HepG2 (cell line): ENCODE measurements around the gene NXPE3. TPM values are rescaled to one million over a fixed set of nuclear protein-coding genes. Genes with fewer than 3 reads are reported as not detected.

Experiments
- ARHGAP35 ChIP-seq: sonication (generic); formaldehyde crosslinking; IDR thresholded peaks from 2 replicates; pipeline ENCODE4 v1.9.0; 2022; ENCODE audit warnings: mild to moderate bottlenecking, inconsistent platforms, moderate library complexity, missing genetic modification reagents, borderline replicate concordance
- BCL6 ChIP-seq: IDR thresholded peaks from 2 replicates; pipeline ENCODE4 v1.6.1; 2016; ENCODE audit warnings: missing genetic modification reagents, missing compliant biosample characterization
- BORCS8-MEF2B ChIP-seq: sonication (generic); formaldehyde crosslinking; IDR thresholded peaks from 2 replicates; pipeline ENCODE4 v1.8.0; 2022; ENCODE audit warnings: mild to moderate bottlenecking, missing genetic modification reagents
- CEBPB ChIP-seq: IDR thresholded peaks from 2 replicates; pipeline ENCODE4 v1.6.1; 2011; ENCODE audit warnings: low read depth, low read length, improper control_type of control experiment, borderline replicate concordance
- EED ChIP-seq: sonication (generic); formaldehyde crosslinking; IDR thresholded peaks from 2 replicates; pipeline ENCODE4 v1.5.0; 2020; ENCODE audit warnings: mild to moderate bottlenecking, missing genetic modification reagents
- ELF3 ChIP-seq: IDR thresholded peaks from 2 replicates; pipeline ENCODE4 v1.6.1; 2016; ENCODE audit warnings: missing genetic modification reagents, missing compliant biosample characterization
- FOXK1 ChIP-seq: sonication (generic); formaldehyde crosslinking; IDR thresholded peaks from 2 replicates; pipeline ENCODE4 v1.4.0; 2020; ENCODE audit warnings: low read depth, missing genetic modification reagents, borderline replicate concordance
- GATAD1 ChIP-seq: IDR thresholded peaks from 2 replicates; pipeline ENCODE4 v1.6.1; 2016; ENCODE audit warnings: missing genetic modification reagents, missing compliant biosample characterization
- GATAD2A ChIP-seq: IDR thresholded peaks from 2 replicates; pipeline ENCODE4 v1.6.1; 2016
- HDAC1 ChIP-seq: sonication (generic); formaldehyde crosslinking; IDR thresholded peaks from 2 replicates; pipeline ENCODE4 v1.5.1; 2020; ENCODE audit warnings: mild to moderate bottlenecking, missing genetic modification reagents
- HOXD1 ChIP-seq: sonication (generic); formaldehyde crosslinking; IDR thresholded peaks from 2 replicates; pipeline ENCODE4 v1.5.0; 2020; ENCODE audit warnings: missing genetic modification reagents
- KAT8 ChIP-seq: IDR thresholded peaks from 2 replicates; pipeline ENCODE4 v1.6.1; 2016; ENCODE audit warnings: missing genetic modification reagents, missing compliant biosample characterization
- MED1 ChIP-seq: sonication (generic); formaldehyde crosslinking; IDR thresholded peaks from 2 replicates; pipeline ENCODE4 v1.4.0; 2020; ENCODE audit warnings: missing genetic modification reagents
- MIER2 ChIP-seq: IDR thresholded peaks from 2 replicates; pipeline ENCODE4 v1.6.1; 2016; ENCODE audit warnings: missing biosample characterization, missing genetic modification reagents
- PLRG1 ChIP-seq: fragments of 450-650 bp; conservative IDR thresholded peaks from 2 replicates; pipeline ENCODE4 v1.6.1; 2016
- TARDBP ChIP-seq: sonication (generic); formaldehyde crosslinking; IDR thresholded peaks from 2 replicates; pipeline ENCODE4 v1.8.0; 2022; ENCODE audit warnings: mild to moderate bottlenecking, missing genetic modification reagents
- TSC22D2 ChIP-seq: sonication (generic); formaldehyde crosslinking; IDR thresholded peaks from 2 replicates; pipeline ENCODE4 v1.5.1; 2020; ENCODE audit warnings: missing genetic modification reagents, mild to moderate bottlenecking, borderline replicate concordance
- ZBTB38 ChIP-seq: sonication (generic); formaldehyde crosslinking; IDR thresholded peaks from 2 replicates; pipeline ENCODE4 v1.5.1; 2020; ENCODE audit warnings: mild to moderate bottlenecking, missing genetic modification reagents
- ZKSCAN5 ChIP-seq: sonication (generic); formaldehyde crosslinking; IDR thresholded peaks from 2 replicates; pipeline ENCODE4 v1.5.1; 2020; ENCODE audit warnings: mild to moderate bottlenecking, missing genetic modification reagents
- ZNF138 ChIP-seq: sonication (generic); formaldehyde crosslinking; IDR thresholded peaks from 2 replicates; pipeline ENCODE4 v1.5.0; 2020; ENCODE audit warnings: mild to moderate bottlenecking, low read depth, missing genetic modification reagents
- ZNF556 ChIP-seq: sonication (generic); formaldehyde crosslinking; IDR thresholded peaks from 2 replicates; pipeline ENCODE4 v1.4.0; 2020; ENCODE audit warnings: mild to moderate bottlenecking, missing genetic modification reagents, borderline replicate concordance
- ZNF674 ChIP-seq: sonication (generic); formaldehyde crosslinking; IDR thresholded peaks from 2 replicates; pipeline ENCODE4 v1.5.0; 2020; ENCODE audit warnings: low read depth, mild to moderate bottlenecking, missing genetic modification reagents
- ZNF720 ChIP-seq: sonication (generic); formaldehyde crosslinking; IDR thresholded peaks from 2 replicates; pipeline ENCODE4 v1.4.0; 2020; ENCODE audit warnings: missing genetic modification reagents
- ZNF737 ChIP-seq: sonication (generic); formaldehyde crosslinking; IDR thresholded peaks from 2 replicates; pipeline ENCODE4 v1.5.0; 2020; ENCODE audit warnings: missing genetic modification reagents, mild to moderate bottlenecking, borderline replicate concordance
- ZNF777 ChIP-seq: sonication (generic); formaldehyde crosslinking; IDR thresholded peaks from 2 replicates; pipeline ENCODE4 v1.4.0; 2020; ENCODE audit warnings: missing genetic modification reagents
- ZNF839 ChIP-seq: sonication (generic); formaldehyde crosslinking; IDR thresholded peaks from 2 replicates; pipeline ENCODE4 v1.4.0; 2020; ENCODE audit warnings: missing genetic modification reagents, mild to moderate bottlenecking, borderline replicate concordance
- ZSCAN9 ChIP-seq: IDR thresholded peaks from 2 replicates; pipeline ENCODE4 v1.6.1; 2016; ENCODE audit warnings: borderline replicate concordance
- polyA plus RNA-seq, 8 experiments: library from polyadenylated mRNA; depleted of rRNA in 3 of 8; stranded (reverse) in 7 of 8; unstranded in 1 of 8; fragments of >200 nt; fragmentation: Illumina TruSeq in 4 of 8; extraction: Trizol in 4 of 8; gene quantifications; 2 replicates each; pipeline versions ENCODE4 v1.2.1 to v1.2.3, GENCODE V29; 2011 to 2016; ENCODE audit warnings: low read depth in 4 of 8, missing spikeins in 1 of 8, mixed read lengths in 1 of 8; ENCODE audit not compliant: insufficient read depth in 1 of 8
- total RNA-seq, 5 experiments: library from RNA; depleted of rRNA; stranded (reverse); fragments of >200 nt; fragmentation: Illumina TruSeq; extraction: Trizol; gene quantifications; 2 replicates each; pipeline ENCODE4 v1.2.3, GENCODE V29; 2016; ENCODE audit warnings: low read depth in 1 of 5
- TF ChIP-seq, protein P1 (sequence below): sonication (generic); formaldehyde crosslinking; IDR thresholded peaks from 2 replicates; pipeline ENCODE4 v1.4.0; 2020; ENCODE audit warnings: missing genetic modification reagents
- TF ChIP-seq, protein P2 (sequence below): sonication (generic); formaldehyde crosslinking; IDR thresholded peaks from 2 replicates; pipeline ENCODE4 v1.5.0; 2020; ENCODE audit warnings: missing genetic modification reagents, mild to moderate bottlenecking, borderline replicate concordance

Gene NXPE3
- total and polyA plus RNA-seq, 2 of the 13 experiments (the other 11 are each of a cell fraction or from before 2014, with no cell fraction given), result 3.5 to 4.7 TPM

DNA sequence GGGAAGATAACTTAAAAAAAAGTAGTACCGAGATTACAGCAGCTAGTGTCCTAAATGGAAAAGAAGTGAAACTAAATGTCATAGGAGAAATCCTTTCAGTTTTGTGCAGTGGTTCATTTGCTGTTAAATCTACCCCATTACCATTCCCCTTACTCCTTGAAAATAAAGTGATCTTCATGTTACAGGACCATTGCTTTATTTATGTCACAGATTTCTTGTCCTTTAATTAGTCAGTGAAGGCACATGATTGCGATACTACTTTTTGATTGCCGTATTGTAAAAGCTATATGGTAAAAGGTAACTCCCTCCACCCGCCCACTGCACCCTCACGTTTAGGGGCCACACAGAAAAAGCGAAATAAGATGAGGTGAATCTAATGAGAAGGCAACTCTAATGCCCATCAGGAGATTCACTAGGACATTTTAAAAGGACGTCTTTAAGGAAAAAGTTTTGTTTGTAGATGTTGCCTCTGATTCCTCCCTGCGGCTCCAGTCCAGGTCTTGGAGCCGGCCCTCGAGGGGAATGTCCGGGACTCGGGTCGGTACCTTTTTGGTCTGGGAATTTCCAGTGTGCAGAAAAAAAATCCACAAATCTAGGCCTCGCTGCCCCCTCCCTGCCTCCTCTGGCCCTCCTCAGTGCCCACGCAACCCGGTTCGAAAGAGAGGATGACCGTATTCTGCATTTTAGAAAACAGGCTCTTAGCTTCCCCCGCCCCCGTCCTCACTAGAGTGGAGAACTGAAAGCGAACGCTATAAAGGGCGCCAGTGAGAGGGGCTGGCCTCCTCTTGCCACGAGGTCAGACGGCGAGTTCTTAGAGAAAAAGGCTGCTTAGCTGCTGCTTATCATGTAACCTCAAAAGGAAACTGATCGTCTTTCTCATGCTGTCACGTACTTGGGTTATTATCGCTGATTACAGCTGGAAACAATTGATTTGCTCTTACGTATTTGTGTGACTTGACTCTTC is 48.5 kb downstream of the NXPE3 start (continued):
- TF ChIP-seq, protein P1, sequence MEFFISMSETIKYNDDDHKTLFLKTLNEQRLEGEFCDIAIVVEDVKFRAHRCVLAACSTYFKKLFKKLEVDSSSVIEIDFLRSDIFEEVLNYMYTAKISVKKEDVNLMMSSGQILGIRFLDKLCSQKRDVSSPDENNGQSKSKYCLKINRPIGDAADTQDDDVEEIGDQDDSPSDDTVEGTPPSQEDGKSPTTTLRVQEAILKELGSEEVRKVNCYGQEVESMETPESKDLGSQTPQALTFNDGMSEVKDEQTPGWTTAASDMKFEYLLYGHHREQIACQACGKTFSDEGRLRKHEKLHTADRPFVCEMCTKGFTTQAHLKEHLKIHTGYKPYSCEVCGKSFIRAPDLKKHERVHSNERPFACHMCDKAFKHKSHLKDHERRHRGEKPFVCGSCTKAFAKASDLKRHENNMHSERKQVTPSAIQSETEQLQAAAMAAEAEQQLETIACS (CRISPR knock-in tag), result no peak
- TF ChIP-seq, protein P2, sequence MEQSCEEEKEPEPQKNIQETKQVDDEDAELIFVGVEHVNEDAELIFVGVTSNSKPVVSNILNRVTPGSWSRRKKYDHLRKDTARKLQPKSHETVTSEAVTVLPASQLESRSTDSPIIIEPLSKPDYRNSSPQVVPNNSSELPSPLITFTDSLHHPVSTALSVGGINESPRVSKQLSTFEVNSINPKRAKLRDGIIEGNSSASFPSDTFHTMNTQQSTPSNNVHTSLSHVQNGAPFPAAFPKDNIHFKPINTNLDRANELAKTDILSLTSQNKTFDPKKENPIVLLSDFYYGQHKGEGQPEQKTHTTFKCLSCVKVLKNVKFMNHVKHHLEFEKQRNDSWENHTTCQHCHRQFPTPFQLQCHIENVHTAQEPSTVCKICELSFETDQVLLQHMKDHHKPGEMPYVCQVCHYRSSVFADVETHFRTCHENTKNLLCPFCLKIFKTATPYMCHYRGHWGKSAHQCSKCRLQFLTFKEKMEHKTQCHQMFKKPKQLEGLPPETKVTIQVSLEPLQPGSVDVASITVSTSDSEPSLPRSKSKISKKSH (CRISPR knock-in tag), result 0 out of 2 replicates have a peak, but pooled peaks have one; percentile 23
- TF ChIP-seq ZNF777 (CRISPR knock-in tag) (peak; percentile 81), HDAC1 (CRISPR knock-in tag) (0 out of 2 replicates have a peak, but pooled peaks have one; percentile 36), ZSCAN9 (no peak), BORCS8-MEF2B (CRISPR knock-in tag) (peak; percentile 73; the same call in 1 of the 2 replicates), PLRG1 (no peak), ZNF556 (CRISPR knock-in tag) (peak; percentile 49; the same call in 1 of the 2 replicates), TSC22D2 (CRISPR knock-in tag) (peak; percentile 59; the same call in 1 of the 2 replicates), KAT8 (CRISPR knock-in tag) (0 out of 2 replicates have a peak, but pooled peaks have one; percentile 55), HOXD1 (no peak), ZNF737 (no peak), CEBPB (no peak), ZNF674 (CRISPR knock-in tag) (no peak), ZNF138 (CRISPR knock-in tag) (no peak), ZNF720 (CRISPR knock-in tag) (no peak), ZKSCAN5 (CRISPR knock-in tag) (no peak), GATAD1 (CRISPR knock-in tag) (no peak), GATAD2A (CRISPR knock-in tag) (peak; percentile 43; the same call in 1 of the 2 replicates), MED1 (CRISPR knock-in tag) (peak; percentile 29; the same call in 1 of the 2 replicates), FOXK1 (CRISPR knock-in tag) (0 out of 2 replicates have a peak, but pooled peaks have one; percentile 13), TARDBP (CRISPR knock-in tag) (peak; percentile 52; the same call in 1 of the 2 replicates), ZNF839 (CRISPR knock-in tag) (no peak), MIER2 (no peak), ARHGAP35 (CRISPR knock-in tag) (no peak), ELF3 (CRISPR knock-in tag) (no peak), EED (CRISPR knock-in tag) (no peak), BCL6 (0 out of 2 replicates have a peak, but pooled peaks have one; percentile 41), ZBTB38 (CRISPR knock-in tag) (peak; percentile 44; the same call in 1 of the 2 replicates)
